Stomach (tissue), 19 donors: ENCODE data around the gene COPZ2. TPM values are rescaled to one million over a fixed set of nuclear protein-coding genes. Genes with fewer than 3 reads are reported as not detected.
"Not testable (repeated sequence)": the region's sequence is repeated elsewhere in the genome, so short reads cannot be mapped to it uniquely, and the experiment has no call there.

ENCODE experiments used
- DNase-seq, 2 donors: peaks; one replicate each; pipeline versions ENCODE4 v3.0.0 to v3.0.0-alpha.2; 2013 to 2019
- H3K27ac ChIP-seq, 5 donors: fragments of 200-600 bp in 4 of 5; sonication (generic) in 4 of 5; one replicate each; pipeline ENCODE4 v1.5.1; 2013 to 2019; ENCODE audit warnings: mild to moderate bottlenecking in 1 of 5, moderate library complexity in 1 of 5
- H3K27me3 ChIP-seq, 3 donors: fragments of 200-600 bp; sonication (generic); one replicate each; pipeline ENCODE4 v1.5.1; 2017 to 2019; ENCODE audit warnings: mixed run types in 1 of 3
- H3K36me3 ChIP-seq, 4 donors: fragments of 200-600 bp; sonication (generic); 1 replicate in 3 of 4; 2 replicates in 1 of 4; pipeline ENCODE4 v1.5.1; 2016 to 2019
- H3K4me1 ChIP-seq, 4 donors: fragments of 200-600 bp; sonication (generic); one replicate each; pipeline ENCODE4 v1.5.1; 2016 to 2019
- H3K4me3 ChIP-seq, 4 donors: fragments of 200-600 bp; sonication (generic) in 3 of 4; one replicate each; pipeline ENCODE4 v1.5.1; 2016 to 2019; ENCODE audit warnings: mild to moderate bottlenecking in 1 of 4
- H3K9me3 ChIP-seq, 4 donors: fragments of 200-600 bp; sonication (generic); one replicate each; pipeline ENCODE4 v1.5.1; 2016 to 2019
- EP300 ChIP-seq: sonication (generic); formaldehyde crosslinking; IDR thresholded peaks from one replicate; pipeline ENCODE4 v1.6.1; 2017; ENCODE audit warnings: antibody characterized with exemption
- POLR2A ChIP-seq, 4 donors: fragments of 450-650 bp; IDR thresholded peaks; one replicate each; pipeline ENCODE4 v1.6.1; 2016; ENCODE audit warnings: antibody characterized with exemption in 4 of 4, control low read depth in 2 of 4, mild to moderate bottlenecking in 1 of 4, moderate library complexity in 1 of 4
- POLR2AphosphoS5 ChIP-seq, 3 donors: sonication (generic); formaldehyde crosslinking; IDR thresholded peaks; one replicate each; pipeline ENCODE4 v1.6.1; 2016; ENCODE audit warnings: antibody characterized with exemption in 3 of 3
- WGBS, 5 donors: extraction: QIAGEN DNeasy Blood & Tissue Kit in 3 of 5; methylation state at CpG; one replicate each; pipeline versions ENCODE4 v1.1.5 to v1.1.7; 2013 to 2018; 5-methylcytosine and 5-hydroxymethylcytosine counted together
- intact Hi-C: fragments of 100-400 bp; cut with DNase I; formaldehyde crosslinking; loops from one replicate; pipeline ENCODE4 v1.15.1; 2023; ENCODE audit warnings: low total_unique reads
- long read RNA-seq, 10 donors: transcript quantifications; one replicate each; lab custom pipeline, GENCODE V29; 2026
- polyA plus RNA-seq, 3 donors: library from polyadenylated mRNA; stranded (reverse); fragments of 200-250 nt; gene quantifications; one replicate each; pipeline ENCODE4 v1.2.3, GENCODE V29; 2013
- total RNA-seq, 5 donors: library from RNA; depleted of rRNA; stranded (reverse); fragments of >200 nt; gene quantifications; one replicate each; pipeline versions ENCODE4 v1.1.0 to v1.2.3, GENCODE V29; 2014 to 2016
- TF ChIP-seq, protein P1 (sequence below), 7 experiments: fragments of 450-650 bp in 4 of 7; fragments of 200-600 bp in 3 of 7; sonication (generic) in 3 of 7; IDR thresholded peaks; one replicate each; pipeline ENCODE4 v1.5.1; 2016 to 2019; ENCODE audit warnings: antibody characterized with exemption in 7 of 7, control low read depth in 2 of 7, mild to moderate bottlenecking in 1 of 7
- donor health status: healthy with polysubstance abuse.
- donor health status: Bipolar disorder and iron deficiency.
- donor health status: healthy.

Gene COPZ2, protein sequence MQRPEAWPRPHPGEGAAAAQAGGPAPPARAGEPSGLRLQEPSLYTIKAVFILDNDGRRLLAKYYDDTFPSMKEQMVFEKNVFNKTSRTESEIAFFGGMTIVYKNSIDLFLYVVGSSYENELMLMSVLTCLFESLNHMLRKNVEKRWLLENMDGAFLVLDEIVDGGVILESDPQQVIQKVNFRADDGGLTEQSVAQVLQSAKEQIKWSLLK
- total RNA-seq: 100 to 1,000 TPM in 1 of 5 donors, 10 to 100 TPM in 2, 1 to 10 TPM in 2; 6.8 to 187 (median 12.3) TPM
- polyA plus RNA-seq: 10 to 100 TPM; 17.0 to 20.4 (median 17.1) TPM
- long read RNA-seq, donor 1, transcript COPZ2-210 (9 exons, 895 nt): major isoform, 5 of 76 reads
- long read RNA-seq, donor 1, partial matches to known transcripts: 71 of 76 reads
- long read RNA-seq, donor 1, other reads (novel, unspliced or antisense): 0 of 76 reads
- long read RNA-seq, donor 2, partial matches to known transcripts: 0 of 3 reads
- long read RNA-seq, donor 2, other reads (novel, unspliced or antisense): 0 of 3 reads
- long read RNA-seq, donor 3, partial matches to known transcripts: 0 of 2 reads
- long read RNA-seq, donor 3, other reads (novel, unspliced or antisense): 0 of 2 reads
- long read RNA-seq, donor 4: 0 reads
- long read RNA-seq, donor 5, transcript COPZ2-210 (9 exons, 895 nt): major isoform, 12 of 12 reads
- long read RNA-seq, donor 5, partial matches to known transcripts: 0 of 12 reads
- long read RNA-seq, donor 5, other reads (novel, unspliced or antisense): 0 of 12 reads
- long read RNA-seq, donor 6, transcript COPZ2-210 (9 exons, 895 nt): major isoform, 7 of 7 reads
- long read RNA-seq, donor 6, partial matches to known transcripts: 0 of 7 reads
- long read RNA-seq, donor 6, other reads (novel, unspliced or antisense): 0 of 7 reads
- long read RNA-seq, donor 7, partial matches to known transcripts: 0 of 3 reads
- long read RNA-seq, donor 7, other reads (novel, unspliced or antisense): 0 of 3 reads
- long read RNA-seq, donor 8, partial matches to known transcripts: 0 of 2 reads
- long read RNA-seq, donor 8, other reads (novel, unspliced or antisense): 0 of 2 reads
- long read RNA-seq, donor 9, transcript COPZ2-210 (9 exons, 895 nt): major isoform, 5 of 5 reads
- long read RNA-seq, donor 9, partial matches to known transcripts: 0 of 5 reads
- long read RNA-seq, donor 9, other reads (novel, unspliced or antisense): 0 of 5 reads
- long read RNA-seq, donor 10, partial matches to known transcripts: 0 of 1 reads
- long read RNA-seq, donor 10, other reads (novel, unspliced or antisense): 0 of 1 reads

DNA sequence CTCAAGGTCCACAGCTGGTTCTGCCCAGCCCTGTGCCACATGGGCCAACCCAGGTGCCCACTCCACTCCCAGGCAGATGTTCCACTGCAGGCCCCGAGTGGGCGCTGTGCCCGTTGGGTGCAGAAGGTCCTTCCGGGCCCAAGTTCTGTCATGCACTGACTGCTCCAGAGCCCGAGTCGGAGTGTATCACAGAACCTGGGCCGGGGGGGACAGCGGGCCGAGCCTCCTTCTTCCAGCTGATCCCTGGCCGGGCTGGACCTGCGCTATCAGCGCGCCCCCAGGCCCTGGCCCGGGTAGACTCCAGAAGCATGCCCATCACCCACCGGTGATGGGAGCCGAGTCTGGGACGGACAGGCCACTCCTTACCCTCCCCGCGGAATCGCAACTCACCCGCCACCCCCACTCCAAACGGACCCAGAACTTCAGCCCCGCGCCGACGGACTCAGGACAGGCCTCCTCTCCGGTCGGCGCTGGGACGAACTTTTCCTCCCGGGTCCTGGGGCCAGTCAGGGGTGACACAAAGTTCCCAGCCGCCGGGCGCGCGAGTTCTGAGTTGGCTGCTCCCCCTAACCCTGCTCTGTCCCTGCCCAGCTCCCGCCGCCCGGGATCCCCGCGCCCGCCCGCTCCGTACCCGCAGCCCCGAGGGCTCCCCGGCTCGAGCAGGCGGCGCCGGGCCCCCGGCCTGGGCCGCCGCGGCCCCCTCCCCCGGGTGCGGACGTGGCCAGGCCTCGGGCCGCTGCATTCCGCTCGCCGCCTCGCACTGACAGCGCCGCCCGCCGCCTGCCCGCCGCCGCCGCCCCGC, at the start of gene COPZ2:
Gene COPZ2 (minus strand): TSS at position 762 of the 802 bp plus-strand sequence. CDS start 20 bp downstream, at position 742.
- DNase-seq: peak; percentile 60 to 76
- peaks cover 0 to 4% (median 0%) of the 10 kb centered on the region in 4 donors for H3K36me3 ChIP-seq
- H3K4me3 ChIP-seq: peak within 1 kb of the TSS; percentile 61 to 74 (median 69)
- H3K27ac ChIP-seq: peak within 1 kb of the TSS in 4 of 5 donors; percentile 44 to 79 (median 64)
- intact Hi-C loops: no loop called here
- TF ChIP-seq POLR2AphosphoS5 (IDR thresholded peaks at IDR 0.05): peak in 2 of 3 donors; percentile 12 to 24
- no peak for TF ChIP-seq POLR2A (IDR thresholded peaks at IDR 0.05)
- TF ChIP-seq, protein P1, sequence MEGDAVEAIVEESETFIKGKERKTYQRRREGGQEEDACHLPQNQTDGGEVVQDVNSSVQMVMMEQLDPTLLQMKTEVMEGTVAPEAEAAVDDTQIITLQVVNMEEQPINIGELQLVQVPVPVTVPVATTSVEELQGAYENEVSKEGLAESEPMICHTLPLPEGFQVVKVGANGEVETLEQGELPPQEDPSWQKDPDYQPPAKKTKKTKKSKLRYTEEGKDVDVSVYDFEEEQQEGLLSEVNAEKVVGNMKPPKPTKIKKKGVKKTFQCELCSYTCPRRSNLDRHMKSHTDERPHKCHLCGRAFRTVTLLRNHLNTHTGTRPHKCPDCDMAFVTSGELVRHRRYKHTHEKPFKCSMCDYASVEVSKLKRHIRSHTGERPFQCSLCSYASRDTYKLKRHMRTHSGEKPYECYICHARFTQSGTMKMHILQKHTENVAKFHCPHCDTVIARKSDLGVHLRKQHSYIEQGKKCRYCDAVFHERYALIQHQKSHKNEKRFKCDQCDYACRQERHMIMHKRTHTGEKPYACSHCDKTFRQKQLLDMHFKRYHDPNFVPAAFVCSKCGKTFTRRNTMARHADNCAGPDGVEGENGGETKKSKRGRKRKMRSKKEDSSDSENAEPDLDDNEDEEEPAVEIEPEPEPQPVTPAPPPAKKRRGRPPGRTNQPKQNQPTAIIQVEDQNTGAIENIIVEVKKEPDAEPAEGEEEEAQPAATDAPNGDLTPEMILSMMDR (IDR thresholded peaks at IDR 0.05): peak in 5 of 7 experiments; percentile 5 to 48 (median 37)
- no peak for TF ChIP-seq EP300
- H3K27me3 ChIP-seq: peaks cover 0 to 27% (median 4%) of the 10 kb centered on the region in 3 donors
- H3K9me3 ChIP-seq: no peaks in the 10 kb centered on the region
- H3K4me1 ChIP-seq: peaks cover 10 to 18% (median 14%) of the 10 kb centered on the region in 4 donors
- 1 to 3% (median 2%) methylated on average over 29 to 73 of the region's 73 CpGs for WGBS, 5 donors

DNA sequence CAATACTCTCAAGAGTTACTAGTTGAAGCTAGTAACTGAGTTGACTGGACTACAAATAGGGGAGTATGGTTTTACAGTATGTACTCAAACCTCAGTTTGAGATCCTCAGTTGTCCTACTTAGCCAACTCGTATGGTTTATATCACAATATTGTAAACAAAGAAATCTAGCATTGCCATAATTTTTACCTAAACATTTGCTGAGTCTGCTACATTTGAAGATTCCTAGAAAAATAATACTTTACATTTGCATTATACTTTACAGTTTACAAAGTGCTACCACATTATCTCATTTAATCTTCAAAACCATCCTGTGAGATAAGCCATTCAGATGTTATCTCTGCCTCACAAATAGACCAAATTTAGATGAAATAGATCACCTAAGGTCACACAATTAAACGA, 47.3 kb upstream of the COPZ2 start:
- no peak overlapping the region for H3K4me3 ChIP-seq
- TF ChIP-seq, protein P1 (IDR thresholded peaks at IDR 0.05): no peak
- no peaks in the 10 kb centered on the region for H3K27me3 ChIP-seq
- 32 to 47% (median 41%) methylated on average over 2 of the region's 2 CpGs for WGBS, 5 donors
- no peak for DNase-seq
- intact Hi-C loops: no loop called here
- H3K27ac ChIP-seq: no peak overlapping the region
- no peaks in the 10 kb centered on the region for H3K9me3 ChIP-seq
- H3K4me1 ChIP-seq: peaks cover 0 to 30% (median 18%) of the 10 kb centered on the region in 4 donors
- peaks cover 0 to 3% (median 0%) of the 10 kb centered on the region in 4 donors for H3K36me3 ChIP-seq

DNA sequence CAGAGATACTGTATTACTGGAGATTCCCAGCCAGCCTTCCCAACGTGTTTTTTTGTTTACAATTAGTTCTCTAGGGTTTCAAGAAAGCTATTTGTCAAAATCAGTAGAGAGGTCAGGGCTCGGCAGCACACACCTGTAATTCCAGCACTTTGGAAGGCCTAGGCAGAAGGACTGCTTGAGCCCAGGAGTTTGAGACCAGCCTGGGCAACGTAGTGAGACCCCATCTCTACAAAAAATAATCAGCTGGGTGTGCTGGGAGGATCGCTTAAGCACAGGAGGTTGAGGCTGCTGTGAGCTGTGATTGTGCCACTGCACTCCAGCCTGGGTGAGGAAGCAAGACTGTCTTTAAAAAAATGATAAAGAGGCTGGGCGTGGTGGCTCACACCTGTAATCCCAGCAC, 44.3 kb upstream of the COPZ2 start:
- TF ChIP-seq EP300 (no peak), POLR2A (IDR thresholded peaks at IDR 0.05) (no peak), POLR2AphosphoS5 (IDR thresholded peaks at IDR 0.05) (no peak)
- TF ChIP-seq, protein P1 (IDR thresholded peaks at IDR 0.05): no peak
- Histone ChIP-seq H3K27me3 (no peaks in the 10 kb centered on the region), H3K36me3 (peaks cover 0 to under 1% (median under 1%) of the 10 kb centered on the region in 4 donors), H3K9me3 (no peaks in the 10 kb centered on the region), H3K4me3 (no peak overlapping the region), H3K4me1 (peaks cover 0 to 26% (median 19%) of the 10 kb centered on the region in 4 donors), H3K27ac (no peak overlapping the region)
- no peak for DNase-seq
- intact Hi-C loops: no loop called here
- WGBS, 5 donors: 74 to 80% (median 76%) methylated on average over 5 of the region's 5 CpGs

DNA sequence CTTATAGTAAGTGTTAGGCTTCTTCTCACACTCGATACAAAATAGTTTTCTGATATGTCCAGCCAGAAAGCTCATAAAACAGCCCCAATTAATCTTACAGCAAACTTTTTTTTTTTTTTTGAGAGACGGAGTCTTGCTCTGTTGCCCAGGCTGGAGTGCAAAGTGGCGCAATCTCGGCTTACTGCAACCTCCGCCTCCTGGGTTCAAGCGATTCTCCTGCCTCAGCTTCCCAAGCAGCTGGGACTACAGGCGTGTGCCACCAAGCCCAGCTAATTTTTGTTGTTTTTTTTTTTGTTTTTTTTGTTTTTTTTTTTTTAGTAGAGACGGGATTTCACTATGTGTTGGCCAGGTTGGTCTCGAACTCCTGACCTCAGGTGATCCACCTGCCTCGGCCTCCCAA, 39.6 kb upstream of the COPZ2 start:
- H3K27me3 ChIP-seq, H3K4me3 ChIP-seq, DNase-seq, H3K9me3 ChIP-seq, H3K27ac ChIP-seq, H3K4me1 ChIP-seq: not testable (repeated sequence)
- peaks cover 10 to 46% (median 41%) of the 10 kb centered on the region in 4 donors for H3K36me3 ChIP-seq
- intact Hi-C loops: loop anchor here (5.0 kb wide), 2 partner anchors 50 kb away; no protein-coding TSS in a partner anchor
- whole genome bisulfite sequencing, 5 donors: 89 to 95% (median 91%) methylated on average over 9 to 10 of the region's 10 CpGs
